IPS-NIHi7 (cell line): Measurements from ENCODE around the gene CREB3L4.
"Not testable (repeated sequence)": the region's sequence is repeated elsewhere in the genome, so short reads cannot be mapped to it uniquely, and the experiment has no call there.

Experiments used
- DNase-seq: peaks from one replicate; pipeline ENCODE4 v3.0.0; 2012; ENCODE audit warnings: mixed read lengths; ENCODE audit errors: extremely low spot score

Gene CREB3L4

DNA sequence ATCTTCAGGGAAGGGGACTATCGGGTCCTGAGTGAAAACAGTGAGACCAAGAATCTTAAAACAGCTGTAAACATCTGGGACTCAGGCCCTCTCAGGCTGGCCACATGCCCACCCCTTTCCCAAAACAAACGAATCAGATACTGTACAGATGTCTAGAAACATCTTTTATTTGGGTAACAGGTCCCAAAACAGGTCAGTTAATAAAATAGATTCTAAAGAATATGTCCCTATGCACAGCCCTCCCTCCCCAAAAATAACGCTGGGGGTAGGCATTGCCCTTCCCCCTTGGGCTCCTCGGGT lies 8.8 kb upstream of the CREB3L4 start:
- DNase-seq = no peak

GRCh38 chr1:153959454-153959853 lies 8.2 kb upstream of the CREB3L4 start:
- no peak for DNase-seq

GRCh38 chr1:153960206-153960605 lies 7.5 kb upstream of the CREB3L4 start:
- DNase-seq = no peak

GRCh38 chr1:153961421-153961820 lies 6.3 kb upstream of the CREB3L4 start:
- no peak for DNase-seq

- DNase-seq = no peak
These were observed 5.3 kb upstream of the CREB3L4 start for GRCh38 chr1:153962088-153963029.

DNA sequence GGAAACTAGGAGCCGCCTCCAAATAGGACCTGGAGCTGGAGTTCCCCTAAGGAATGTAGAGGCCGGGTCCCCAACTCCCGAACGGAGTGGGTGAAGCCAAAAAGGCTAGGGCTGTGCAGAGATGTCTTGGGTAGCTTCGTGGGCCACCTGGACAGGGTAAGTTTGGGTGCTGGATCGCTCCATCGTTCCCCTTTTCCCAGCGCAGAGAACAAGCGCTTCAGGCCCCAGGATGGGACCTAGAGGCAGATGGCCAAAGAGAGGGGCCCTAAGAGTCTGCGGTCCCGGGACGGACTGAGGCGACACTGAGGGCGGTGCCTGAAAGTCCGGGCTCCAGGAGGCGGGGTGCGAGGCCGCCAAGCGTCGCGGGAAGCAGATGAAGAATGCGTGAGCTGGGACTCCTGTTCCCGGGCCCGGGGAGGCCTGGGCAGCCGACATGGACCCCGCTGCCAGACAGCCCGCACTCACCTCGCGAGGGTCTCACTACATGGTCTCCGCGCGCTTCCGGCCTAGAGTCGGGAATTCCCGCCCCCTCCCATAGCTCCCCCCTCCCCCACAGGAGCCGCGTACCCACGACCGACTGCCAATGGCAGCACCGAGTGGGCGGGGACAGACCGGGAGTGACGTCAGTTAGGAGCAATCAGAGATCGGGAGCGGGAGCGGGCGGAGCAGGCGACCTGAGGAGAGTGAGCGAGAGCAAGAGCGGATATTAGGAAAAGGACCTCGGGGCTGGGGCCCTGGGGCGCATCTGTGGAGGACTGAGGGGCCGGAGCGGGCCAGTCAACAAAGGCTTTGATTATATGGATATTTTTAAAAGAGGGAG lies 4.5 kb upstream of the CREB3L4 start, which contains the start of gene SLC39A1:
TSS of gene SLC39A1 (minus strand) at position 508 of the 820 bp plus-strand sequence. CDS start 822 bp downstream, outside the sequence.
- DNase-seq = peak; percentile 90

DNA sequence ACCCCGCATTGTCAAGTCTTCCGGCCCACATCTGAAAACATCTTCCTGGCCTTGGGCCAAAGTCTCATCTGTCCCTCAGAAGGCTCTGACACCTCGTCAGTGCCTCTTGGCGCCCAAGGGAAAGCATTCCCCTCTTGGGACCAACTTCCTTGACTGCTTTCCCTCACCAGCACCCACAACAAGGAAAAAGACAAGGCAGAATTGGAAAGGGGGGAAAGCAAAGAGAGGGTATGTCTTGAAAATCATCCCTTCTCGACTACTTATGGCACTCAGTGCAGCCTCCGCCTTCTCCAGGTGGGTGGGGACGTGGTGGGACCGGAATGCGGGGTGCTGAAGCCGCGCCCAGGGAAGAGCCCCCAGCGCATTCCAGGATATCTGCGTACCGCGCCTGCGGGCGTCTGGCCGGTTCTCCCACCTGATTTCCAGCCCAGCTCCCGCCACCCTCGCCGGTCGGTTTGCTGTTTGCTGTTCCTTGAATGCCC lies 3.8 kb upstream of the CREB3L4 start:
- DNase-seq = peak; percentile 56

DNA sequence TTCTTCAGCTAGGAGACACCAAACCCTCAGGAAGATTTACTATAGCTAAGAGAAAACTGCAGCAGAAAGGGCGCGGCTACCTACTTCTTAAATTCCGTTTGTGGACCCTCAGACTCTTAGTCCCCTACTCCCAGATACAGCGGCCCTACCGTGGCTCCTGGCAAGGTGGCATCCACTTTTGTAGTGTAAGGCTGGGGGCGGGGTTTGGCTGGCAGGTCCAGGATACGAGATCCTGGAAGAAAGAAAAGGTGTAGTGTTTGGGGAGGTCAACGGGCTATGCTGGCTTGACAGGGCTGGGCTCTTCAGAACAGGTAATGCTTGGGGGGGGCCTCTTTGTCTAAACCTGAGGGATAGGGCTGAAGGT lies 280 bp downstream of the CREB3L4 start:
- DNase-seq = no peak

DNA sequence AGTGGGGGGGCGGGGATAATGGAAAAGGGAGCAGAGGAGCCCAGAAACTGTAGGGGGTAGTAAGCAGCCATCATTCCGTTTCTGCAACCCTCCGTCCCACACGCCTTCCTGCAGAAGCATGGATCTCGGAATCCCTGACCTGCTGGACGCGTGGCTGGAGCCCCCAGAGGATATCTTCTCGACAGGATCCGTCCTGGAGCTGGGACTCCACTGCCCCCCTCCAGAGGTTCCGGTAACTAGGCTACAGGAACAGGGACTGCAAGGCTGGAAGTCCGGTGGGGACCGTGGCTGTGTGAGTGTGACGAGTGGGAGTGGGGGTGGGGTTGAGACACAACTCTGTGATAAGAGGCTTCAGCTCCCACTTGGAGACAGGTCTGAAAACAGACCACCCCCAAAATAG lies 706 bp downstream of the CREB3L4 start:
- no peak for DNase-seq

DNA sequence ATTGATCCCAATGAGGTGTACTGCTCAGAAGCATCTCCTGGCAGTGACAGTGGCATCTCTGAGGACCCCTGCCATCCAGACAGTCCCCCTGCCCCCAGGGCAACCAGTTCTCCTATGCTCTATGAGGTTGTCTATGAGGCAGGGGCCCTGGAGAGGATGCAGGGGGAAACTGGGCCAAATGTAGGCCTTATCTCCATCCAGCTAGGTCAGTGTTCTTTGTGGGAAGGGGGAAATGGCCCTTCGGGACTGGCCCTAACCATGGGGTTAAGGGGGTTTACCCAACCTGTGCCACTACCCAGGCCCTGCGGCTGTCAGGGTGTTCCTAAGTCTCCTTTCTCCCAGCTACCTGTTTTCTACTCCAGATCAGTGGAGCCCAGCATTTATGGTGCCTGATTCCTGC lies 1.3 kb downstream of the CREB3L4 start:
- DNase-seq = no peak

- no peak for DNase-seq
These were observed 2.6 kb downstream of the CREB3L4 start for GRCh38 chr1:153970346-153970745.

GRCh38 chr1:153973071-153973470 lies 5.4 kb downstream of the CREB3L4 start:
- no peak for DNase-seq

- DNase-seq = no peak
These were observed 5.8 kb downstream of the CREB3L4 start for GRCh38 chr1:153973525-153973924.

DNA sequence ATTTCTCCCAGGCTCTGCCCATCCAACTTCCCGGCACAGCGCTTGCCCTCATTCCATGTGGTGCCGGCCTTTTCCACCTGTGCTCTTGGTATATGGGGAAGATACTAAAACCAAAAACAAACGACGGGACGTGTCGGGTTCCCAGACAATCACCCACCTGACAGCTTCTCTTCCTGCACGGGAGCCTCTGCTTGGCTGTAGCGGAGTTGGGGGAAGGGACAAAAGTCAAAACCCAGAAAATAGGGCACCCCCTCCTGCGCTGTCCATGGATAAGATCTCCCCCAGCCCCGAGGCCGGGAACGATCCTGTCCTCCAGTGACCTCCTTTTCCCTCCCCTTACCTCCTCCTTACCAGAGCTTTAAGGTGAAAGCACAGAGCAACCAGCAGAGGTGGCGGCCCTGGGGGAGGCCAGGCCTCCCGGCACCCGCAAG lies 9.1 kb downstream of the CREB3L4 start:
- no peak for DNase-seq

DNA sequence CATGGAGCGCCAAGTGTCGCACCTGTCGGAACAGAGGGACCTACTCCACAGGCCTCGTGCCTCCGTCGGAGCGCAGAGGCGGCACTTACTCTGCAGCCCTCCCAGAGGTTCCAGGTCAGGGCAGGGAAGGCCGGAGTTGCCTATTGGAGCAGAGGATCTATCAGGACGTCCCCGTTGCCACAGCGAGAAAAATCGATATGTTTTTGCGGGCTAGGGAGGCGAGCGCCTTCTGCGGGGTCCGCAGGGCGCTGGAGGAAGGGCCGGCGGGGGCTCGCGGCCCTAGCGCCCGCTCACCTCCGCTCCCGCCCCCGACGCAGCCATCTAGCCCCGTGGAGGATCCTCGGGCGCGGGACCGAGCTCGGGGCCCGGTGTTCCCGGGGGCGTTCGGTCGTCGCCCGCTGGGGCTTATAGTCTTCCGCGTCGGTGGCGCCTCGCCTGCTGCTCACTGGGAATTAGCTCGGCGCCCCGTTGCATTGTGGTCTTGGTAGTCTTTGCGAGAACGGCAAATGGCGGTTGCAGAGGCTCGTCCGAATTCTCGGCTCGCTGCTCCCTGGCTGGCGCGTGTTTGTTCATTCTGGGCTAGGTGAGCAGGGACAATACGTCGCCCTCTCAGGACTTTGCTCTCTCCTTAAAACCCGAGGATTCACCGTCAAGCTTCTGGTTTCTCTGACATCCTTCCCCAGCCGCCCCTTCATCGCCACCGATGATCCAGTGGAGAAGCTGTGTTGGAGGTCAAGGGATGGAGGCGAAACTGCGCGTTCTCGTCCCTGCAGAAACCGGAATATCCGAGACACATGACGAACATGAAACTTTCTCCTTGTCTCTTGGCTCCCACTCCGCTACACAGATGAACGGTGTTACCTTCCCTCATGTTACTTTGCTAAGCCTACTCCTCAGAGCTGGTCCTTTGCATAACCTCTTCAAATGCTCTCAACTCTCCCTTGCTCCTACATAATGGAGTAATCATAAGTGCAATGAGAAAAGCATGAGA lies 9.8 kb downstream of the CREB3L4 start, which contains the start of gene JTB:
TSS of gene JTB (minus strand) at position 425 of the 991 bp plus-strand sequence. CDS start at position 3, 422 bp downstream.
- peak; percentile 82 for DNase-seq

GRCh38 chr1:153978274-153978909 lies 10.7 kb downstream of the CREB3L4 start:
- no peak for DNase-seq

DNA sequence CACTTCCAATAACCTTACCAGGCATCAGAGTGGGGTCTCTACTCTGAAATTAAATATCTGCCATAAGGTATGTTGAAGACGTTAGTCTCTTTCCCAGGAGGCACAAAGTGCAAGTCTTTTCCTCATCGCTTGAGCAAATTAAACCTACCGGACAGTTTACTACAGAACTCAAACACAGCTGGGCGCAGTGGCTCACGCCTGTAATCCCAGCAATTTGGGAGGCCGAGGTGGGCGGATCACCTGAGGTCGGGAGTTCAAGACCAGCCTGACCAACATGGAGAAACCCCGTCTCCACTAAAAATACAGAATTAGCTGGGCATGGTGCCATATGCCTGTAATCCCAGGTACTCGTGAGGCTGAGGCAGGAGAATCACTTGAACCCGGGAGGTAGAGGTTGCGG lies 11.4 kb downstream of the CREB3L4 start:
- DNase-seq = not testable (repeated sequence)

GRCh38 chr1:153981735-153982134 lies 14.0 kb downstream of the CREB3L4 start:
- not testable (repeated sequence) for DNase-seq

- no peak for DNase-seq
These were observed 16.6 kb downstream of the CREB3L4 start for GRCh38 chr1:153984123-153984894.

DNA sequence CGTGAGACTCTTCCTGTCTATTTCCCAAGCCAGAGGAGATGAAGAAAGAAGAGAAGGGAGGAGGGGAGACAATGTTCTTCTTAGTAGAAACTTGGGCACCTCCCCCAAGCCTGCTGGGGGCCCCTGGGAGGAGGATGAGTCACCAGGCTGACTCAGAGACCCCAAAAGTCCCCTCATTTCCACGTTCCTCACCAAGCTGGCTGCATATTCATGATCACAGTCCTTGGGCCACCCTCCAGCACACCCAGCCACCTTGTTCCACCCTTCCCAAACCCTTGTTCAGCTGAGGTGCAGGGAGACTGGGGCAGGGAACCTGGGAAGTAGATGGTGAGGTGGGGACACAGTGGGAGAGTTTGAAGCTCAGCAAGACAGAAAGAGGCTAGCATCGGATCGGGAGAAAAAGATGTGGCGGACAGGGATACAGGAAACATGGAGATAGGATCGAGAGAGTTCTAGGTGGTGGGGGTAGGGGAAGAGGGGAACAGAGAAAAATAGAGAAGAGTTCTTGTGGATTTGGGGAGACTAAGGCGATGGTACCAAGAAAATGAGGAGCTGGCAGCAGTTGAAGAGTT lies 17.7 kb downstream of the CREB3L4 start:
- peak; percentile 56 for DNase-seq
